Muscle layer of duodenum (tissue), 2 donors: ENCODE data around the gene ROBO1.
"Not testable (repeated sequence)": the region's sequence is repeated elsewhere in the genome, so short reads cannot be mapped to it uniquely, and the experiment has no call there.

Source experiments
- H3K27ac ChIP-seq: one replicate; pipeline ENCODE4 v1.7.0; 2013; ENCODE audit warnings: mild to moderate bottlenecking, low read length
- H3K27me3 ChIP-seq: one replicate; pipeline ENCODE4 v1.7.0; 2013; ENCODE audit warnings: low read depth, mild to moderate bottlenecking, control low read depth, low read length
- H3K36me3 ChIP-seq, 2 donors: one replicate each; pipeline ENCODE4 v1.7.0; 2013; ENCODE audit warnings: low read length in 2 of 2, control low read depth in 1 of 2, mild to moderate bottlenecking in 1 of 2; ENCODE audit not compliant: insufficient read depth in 2 of 2, control insufficient read depth in 1 of 2
- H3K4me1 ChIP-seq, 2 donors: one replicate each; pipeline ENCODE4 v1.7.0; 2013; ENCODE audit warnings: low read length in 2 of 2, mild to moderate bottlenecking in 2 of 2, control low read depth in 1 of 2, moderate library complexity in 1 of 2; ENCODE audit not compliant: insufficient read depth in 2 of 2, control insufficient read depth in 1 of 2
- H3K4me3 ChIP-seq, 2 donors: one replicate each; pipeline ENCODE4 v1.7.0; 2013; ENCODE audit warnings: low read length in 2 of 2, low read depth in 1 of 2, mild to moderate bottlenecking in 1 of 2
- H3K9me3 ChIP-seq, 2 donors: one replicate each; pipeline ENCODE4 v1.7.0; 2013; ENCODE audit warnings: low read length in 2 of 2, control low read depth in 1 of 2, mild to moderate bottlenecking in 1 of 2; ENCODE audit not compliant: control insufficient read depth in 1 of 2
- donor health status: healthy.

ROBO1 gene

GRCh38 chr3:79178471-79179180 lies 589.2 kb downstream of the ROBO1 start:
- Histone ChIP-seq H3K36me3 (no peaks in the 10 kb centered on the region), H3K4me1 (peaks cover 0 to 7% of the 10 kb centered on the region in 2 donors), H3K27me3 (no peaks in the 10 kb centered on the region), H3K4me3 (no peak overlapping the region), H3K27ac (no peak overlapping the region), H3K9me3 (no peaks in the 10 kb centered on the region)

DNA sequence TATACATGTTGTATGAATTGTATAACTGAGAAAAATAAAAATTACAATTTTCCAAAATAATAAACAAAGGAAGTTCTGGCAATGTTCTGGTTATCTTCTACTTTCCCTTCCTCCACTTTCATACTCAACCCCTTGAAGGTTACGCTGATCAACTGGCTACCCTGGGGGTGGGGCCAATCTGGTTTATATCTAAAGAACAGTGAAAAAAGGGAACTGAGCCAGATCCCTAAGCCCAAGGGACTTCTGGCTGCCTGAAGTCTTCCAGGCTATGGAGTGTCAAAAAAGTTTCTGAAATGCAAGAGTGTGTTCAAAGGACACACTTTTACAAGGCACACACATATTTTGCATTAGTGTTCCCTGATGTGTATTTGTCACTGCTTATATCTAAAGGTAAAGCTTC lies 591.9 kb downstream of the ROBO1 start:
- no peak overlapping the region for H3K27ac ChIP-seq
- no peaks in the 10 kb centered on the region for H3K27me3 ChIP-seq
- no peaks in the 10 kb centered on the region for H3K36me3 ChIP-seq
- no peaks in the 10 kb centered on the region for H3K9me3 ChIP-seq
- H3K4me1 ChIP-seq, result peaks cover 0 to 7% of the 10 kb centered on the region in 2 donors
- H3K4me3 ChIP-seq, result no peak overlapping the region

DNA sequence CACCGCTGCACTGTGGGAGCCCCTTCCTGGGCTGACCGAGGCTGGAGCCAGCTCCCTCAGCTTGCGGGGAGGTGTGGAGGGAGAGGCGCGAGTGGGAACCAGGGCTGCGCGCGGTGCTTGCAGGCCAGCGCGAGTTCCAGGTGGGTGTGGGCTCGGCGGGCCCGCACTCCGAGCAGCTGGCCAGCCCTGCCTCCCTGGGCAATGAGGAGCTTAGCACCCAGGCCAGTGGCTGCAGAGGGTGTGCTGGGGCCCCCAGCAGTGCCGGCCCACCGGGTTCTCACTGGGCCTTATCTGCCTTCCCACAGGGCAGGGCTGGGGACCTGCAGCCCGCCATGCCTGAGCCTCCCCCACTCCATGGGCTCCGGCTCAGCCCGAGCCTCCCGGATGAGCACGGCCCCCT lies 594.5 kb downstream of the ROBO1 start:
- not testable (repeated sequence) for H3K36me3 ChIP-seq

GRCh38 chr3:79172241-79172640 lies 595.6 kb downstream of the ROBO1 start:
- Histone ChIP-seq H3K36me3 (no peaks in the 10 kb centered on the region), H3K4me3 (no peak overlapping the region), H3K27me3 (no peaks in the 10 kb centered on the region), H3K9me3 (no peaks in the 10 kb centered on the region), H3K4me1 (peaks cover 0 to 10% of the 10 kb centered on the region in 2 donors), H3K27ac (no peak overlapping the region)

More for the DNA sequence above, 594.5 kb downstream of the ROBO1 start:
- H3K9me3 ChIP-seq, H3K27ac ChIP-seq, H3K27me3 ChIP-seq, H3K4me3 ChIP-seq: not testable (repeated sequence)
- H3K4me1 ChIP-seq, result peaks cover 0 to 10% of the 10 kb centered on the region in 2 donors

- Histone ChIP-seq H3K9me3 (no peaks in the 10 kb centered on the region), H3K27ac (no peak overlapping the region), H3K4me1 (peaks cover 0 to 4% of the 10 kb centered on the region in 2 donors), H3K27me3 (no peaks in the 10 kb centered on the region), H3K36me3 (no peaks in the 10 kb centered on the region), H3K4me3 (no peak overlapping the region)
These were observed 597.8 kb downstream of the ROBO1 start for GRCh38 chr3:79170021-79170420.

GRCh38 chr3:79167651-79168416 lies 600.0 kb downstream of the ROBO1 start:
- Histone ChIP-seq H3K27ac (no peak overlapping the region), H3K4me1 (peaks cover 0 to 4% of the 10 kb centered on the region in 2 donors), H3K27me3 (no peaks in the 10 kb centered on the region), H3K4me3 (no peak overlapping the region), H3K36me3 (no peaks in the 10 kb centered on the region), H3K9me3 (no peaks in the 10 kb centered on the region)

GRCh38 chr3:79162653-79163052 lies 605.1 kb downstream of the ROBO1 start:
- H3K27me3 ChIP-seq, result no peaks in the 10 kb centered on the region
- no peaks in the 10 kb centered on the region for H3K36me3 ChIP-seq
- no peak overlapping the region for H3K27ac ChIP-seq
- H3K4me3 ChIP-seq, result no peak overlapping the region
- peaks cover 0 to 5% of the 10 kb centered on the region in 2 donors for H3K4me1 ChIP-seq
- no peaks in the 10 kb centered on the region for H3K9me3 ChIP-seq

DNA sequence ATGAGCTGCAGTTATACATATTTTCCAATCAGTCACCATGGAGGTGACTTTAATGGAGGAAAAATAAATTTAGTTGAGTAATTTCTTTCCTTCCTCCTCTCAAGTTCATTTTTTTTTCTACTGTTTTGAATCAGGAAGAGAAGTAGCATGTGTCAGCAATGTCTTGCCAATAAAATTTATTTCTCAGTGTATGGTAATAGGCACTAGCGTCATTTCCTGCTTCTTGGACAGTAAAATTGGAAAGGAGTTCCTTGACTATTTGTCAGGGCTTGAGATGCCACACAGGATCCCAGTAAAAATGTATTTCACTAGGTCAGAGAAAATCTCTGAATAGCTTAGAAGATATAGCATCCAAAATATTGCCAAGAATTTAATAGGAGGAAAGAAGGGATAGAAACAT lies 605.9 kb downstream of the ROBO1 start:
- Histone ChIP-seq H3K4me3 (no peak overlapping the region), H3K27me3 (no peaks in the 10 kb centered on the region), H3K27ac (no peak overlapping the region), H3K9me3 (no peaks in the 10 kb centered on the region), H3K4me1 (peaks cover 0 to 5% of the 10 kb centered on the region in 2 donors), H3K36me3 (no peaks in the 10 kb centered on the region)

GRCh38 chr3:79160421-79160820 lies 607.4 kb downstream of the ROBO1 start:
- H3K4me3 ChIP-seq, result no peak overlapping the region

GRCh38 chr3:79159736-79160135 lies 608.1 kb downstream of the ROBO1 start:
- Histone ChIP-seq H3K27ac (no peak overlapping the region), H3K4me3 (no peak overlapping the region), H3K9me3 (no peaks in the 10 kb centered on the region), H3K36me3 (no peaks in the 10 kb centered on the region), H3K27me3 (no peaks in the 10 kb centered on the region), H3K4me1 (peaks cover 0 to 5% of the 10 kb centered on the region in 2 donors)

More at GRCh38 chr3:79160421-79160820, 607.4 kb downstream of the ROBO1 start:
- H3K4me1 ChIP-seq, result peaks cover 0 to 5% of the 10 kb centered on the region in 2 donors
- H3K27ac ChIP-seq, result no peak overlapping the region
- no peaks in the 10 kb centered on the region for H3K9me3 ChIP-seq
- H3K27me3 ChIP-seq, result no peaks in the 10 kb centered on the region
- H3K36me3 ChIP-seq, result no peaks in the 10 kb centered on the region

DNA sequence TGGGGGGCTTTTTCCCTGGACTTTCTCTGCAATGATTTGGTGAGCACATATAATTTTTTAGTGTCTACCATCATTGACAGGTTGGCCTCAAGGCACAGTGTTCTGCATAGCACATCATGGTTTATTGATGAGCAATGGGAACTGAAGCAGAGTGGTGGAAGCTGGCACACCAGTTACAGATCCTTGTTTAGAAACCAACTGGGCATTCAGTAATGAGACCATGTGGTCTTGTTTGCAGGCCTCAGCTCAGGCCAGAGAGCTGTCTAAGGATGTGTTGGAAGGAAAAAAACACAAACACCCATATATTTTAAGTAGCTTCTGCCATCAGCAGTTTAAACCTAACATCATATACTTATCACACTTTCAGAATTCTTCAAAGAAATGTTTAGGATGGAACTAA lies 610.6 kb downstream of the ROBO1 start:
- H3K4me1 ChIP-seq, result peaks cover 0 to 2% of the 10 kb centered on the region in 2 donors
- no peak overlapping the region for H3K27ac ChIP-seq
- no peaks in the 10 kb centered on the region for H3K9me3 ChIP-seq
- H3K4me3 ChIP-seq, result no peak overlapping the region
- no peaks in the 10 kb centered on the region for H3K27me3 ChIP-seq
- no peaks in the 10 kb centered on the region for H3K36me3 ChIP-seq
